ENCODE data around the gene ST6GALNAC1. TPM values are rescaled to one million over a fixed set of nuclear protein-coding genes. Genes with fewer than 3 reads are reported as not detected.

The ST6GALNAC1 gene
- total and polyA plus RNA-seq, 2 donors (not counting 3 experiments of a cell fraction or from before 2014, with no cell fraction given): 0.19 to 0.55 TPM

GRCh38 chr17:76642994-76643393 lies 563 bp downstream of the ST6GALNAC1 start:
- Histone ChIP-seq H3K4me2 (ENCODE audit: insufficient read depth, low read length) (no peak overlapping the region), H3K9me3 (replicated peaks; ENCODE audit: control insufficient read depth, insufficient read depth, low read length) (no peaks in the 10 kb centered on the region), H3K9ac (replicated peaks; ENCODE audit: extremely low read depth, insufficient read depth, low read length) (no peak overlapping the region), H4K20me1 (replicated peaks; ENCODE audit: control insufficient read depth, extremely low read depth, insufficient read depth, low read length) (no peaks in the 10 kb centered on the region), H3K36me3 (ENCODE audit: control insufficient read depth in 2 of 2, extremely low read depth in 1 of 2, insufficient read depth in 2 of 2, low read length in 2 of 2) (no peaks in the 10 kb centered on the region), H3K27me3 (ENCODE audit: control insufficient read depth in 2 of 2, insufficient read depth in 2 of 2, low read length in 2 of 2) (peaks cover 3 to 9% of the 10 kb centered on the region in 2 experiments), H2AFZ (ENCODE audit: low read depth, low read length) (no peak overlapping the region), H3K4me1 (ENCODE audit: control insufficient read depth, extremely low read depth, insufficient read depth, low read length) (no peaks in the 10 kb centered on the region), H3K27ac (ENCODE audit: insufficient read depth, low read depth, low read length) (no peak overlapping the region), H3K9me1 (replicated peaks; ENCODE audit: control insufficient read depth, extremely low read depth, insufficient read depth, low read length) (no peaks in the 10 kb centered on the region), H3K79me2 (ENCODE audit: control insufficient read depth, insufficient read depth, low read length) (no peaks in the 10 kb centered on the region), H3K4me3 (replicated peaks in 1 of 3; ENCODE audit: insufficient read depth in 1 of 3, low read depth in 1 of 3, low read length in 3 of 3) (no peak overlapping the region)
- FAIRE-seq (no peak), DNase-seq (ENCODE audit: low read depth, low spot score) (no peak)
- ChIA-PET CTCF (interaction anchor here (1.1 kb wide), 1 partner anchor 119 kb away, joined by 3 read pairs; no protein-coding TSS in a partner anchor), POLR2A (interaction anchor here (0.7 kb wide), 1 partner anchor 468 kb away, joined by 3 read pairs; no protein-coding TSS in a partner anchor)
- intact Hi-C loops (cut with micrococcal nuclease): no loop called here
- no peak for TF ChIP-seq EZH2 (IDR thresholded peaks at IDR 0.05; ENCODE audit: borderline replicate concordance, low read depth, low read length, severe bottlenecking)
- TF ChIP-seq FOS (IDR thresholded peaks at IDR 0.05; ENCODE audit: borderline replicate concordance, insufficient read depth, low read length): no peak
- TF ChIP-seq MAX (IDR thresholded peaks at IDR 0.05; ENCODE audit: insufficient read depth, insufficient read length): no peak
- TF ChIP-seq POLR2A (IDR thresholded peaks at IDR 0.05; ENCODE audit: low read depth, low read length): no peak
- TF ChIP-seq CTCF (IDR thresholded peaks at IDR 0.05; ENCODE audit: extremely low read depth in 1 of 2, insufficient read depth in 1 of 2, low read depth in 1 of 2, low read length in 2 of 2): no peak
- no peak for TF ChIP-seq JUN (IDR thresholded peaks at IDR 0.05; ENCODE audit: borderline replicate concordance, insufficient read depth, insufficient read length, low read depth)
- TF ChIP-seq MYC (IDR thresholded peaks at IDR 0.05; ENCODE audit: low read depth, low read length): no peak
- TF ChIP-seq POLR2AphosphoS5 (IDR thresholded peaks at IDR 0.05; ENCODE audit: insufficient read depth, low read depth, low read length): no peak
- TF ChIP-seq GATA2 (IDR thresholded peaks at IDR 0.05; ENCODE audit: insufficient read depth, insufficient read length, low read depth, low read length): no peak
- BruUV-seq (replicated peaks): no TSS peak
- dilution Hi-C loops (cut with MboI; ENCODE audit: extremely low pct_ligation_motif_present, low sequenced_read_pairs): no loop called here

All from endothelial cell of umbilical vein (primary cell).